Activated gamma-delta T cell (primary cell): Measurements from ENCODE around the gene MBNL3.

Source experiments
- DNase-seq: peaks from one replicate; lab custom pipeline; 2025; lab: John Stamatoyannopoulos, UW
- total RNA-seq, 2 donors: gene quantifications; one replicate each; lab custom pipeline; 2026; lab: John Stamatoyannopoulos, UW

Gene MBNL3
- total RNA-seq: 63.0 to 65.7 reads per million in 2 donors

DNA sequence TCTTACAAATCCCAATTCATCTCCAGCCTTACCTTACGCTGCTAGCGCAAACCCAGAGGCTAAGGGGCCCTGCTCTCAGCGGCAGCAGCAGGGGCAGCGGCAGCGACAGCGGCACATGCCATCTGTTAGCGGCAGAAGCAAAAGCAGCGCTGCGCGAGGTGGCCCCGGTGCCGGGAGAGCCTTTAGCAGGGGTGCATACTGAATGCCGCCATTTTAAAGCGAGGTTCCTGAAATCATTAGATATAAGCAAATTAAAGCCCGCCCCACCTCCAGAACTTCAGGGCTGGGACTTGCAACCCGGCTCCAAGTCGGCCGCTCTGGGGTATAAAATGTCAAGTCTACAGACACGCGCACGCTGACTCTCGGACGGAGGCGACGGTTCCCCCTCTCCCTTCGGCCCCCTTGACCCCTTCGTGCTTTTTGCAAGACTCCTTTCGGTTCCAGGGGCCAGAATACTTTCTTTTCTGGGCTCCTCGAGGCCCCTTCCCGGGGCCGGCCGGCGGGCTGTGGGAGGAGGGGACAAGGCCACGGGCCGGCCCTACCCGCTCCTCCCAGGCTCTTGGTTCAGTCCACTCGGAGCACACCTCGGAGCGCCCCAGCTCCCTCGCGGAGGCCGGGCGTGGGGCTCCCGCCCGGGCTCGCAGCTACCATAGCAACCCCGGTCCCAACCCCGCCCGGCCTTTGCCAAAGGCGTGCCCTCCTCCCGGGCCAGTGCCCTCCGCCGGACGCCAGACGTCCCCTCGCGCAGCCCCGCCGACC, at the start of gene MBNL3:
Gene MBNL3 (minus strand): TSS at position 220 of the 759 bp plus-strand sequence. CDS start 49,427 bp downstream, outside the sequence.
- peak; percentile 39 for DNase-seq

GRCh38 chrX:132533409-132533808, 44.6 kb upstream of the MBNL3 start:
- DNase-seq: no peak

DNA sequence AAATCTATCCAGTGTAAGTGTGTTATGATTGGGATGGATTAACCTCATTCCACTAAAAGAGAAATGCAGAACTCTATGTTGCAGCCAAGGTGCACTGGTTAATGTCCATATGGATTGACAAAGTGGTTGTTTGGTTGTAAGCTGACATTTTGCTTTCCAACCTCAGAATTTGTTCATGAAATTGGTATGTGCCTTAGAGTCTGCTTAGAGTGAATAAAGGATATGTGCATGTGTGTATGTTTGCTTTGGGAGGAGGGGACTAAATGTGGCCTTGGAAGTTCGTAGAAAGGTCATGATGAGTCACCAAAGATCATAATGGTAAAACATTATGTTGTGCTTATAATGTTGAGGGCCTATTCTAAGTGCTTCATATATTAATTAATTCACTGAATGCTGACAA, 44.1 kb upstream of the MBNL3 start:
- DNase-seq: no peak

GRCh38 chrX:132532097-132532496, 43.3 kb upstream of the MBNL3 start:
- DNase-seq: no peak

GRCh38 chrX:132520792-132521191, 32.0 kb upstream of the MBNL3 start:
- no peak for DNase-seq

GRCh38 chrX:132520213-132520612, 31.4 kb upstream of the MBNL3 start:
- DNase-seq: no peak

DNA sequence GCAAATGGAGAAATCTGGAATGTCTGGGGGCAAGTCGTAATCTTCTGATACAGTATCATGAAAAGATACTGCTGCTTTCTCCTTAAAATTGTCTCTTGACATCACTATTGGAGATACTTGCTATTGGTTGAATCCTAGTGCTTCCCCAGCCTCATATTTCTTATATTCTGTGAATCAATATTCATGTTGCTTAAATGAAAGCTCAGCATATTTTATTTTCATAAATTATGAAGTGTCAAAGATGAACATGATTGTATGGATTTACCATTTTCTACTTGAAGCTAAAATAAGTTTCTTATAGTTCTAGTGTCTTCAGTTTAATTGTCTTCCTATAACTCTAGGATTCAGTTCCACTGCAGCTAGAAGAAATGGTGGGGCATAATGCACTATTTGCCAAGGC, 29.6 kb upstream of the MBNL3 start:
- no peak for DNase-seq

DNA sequence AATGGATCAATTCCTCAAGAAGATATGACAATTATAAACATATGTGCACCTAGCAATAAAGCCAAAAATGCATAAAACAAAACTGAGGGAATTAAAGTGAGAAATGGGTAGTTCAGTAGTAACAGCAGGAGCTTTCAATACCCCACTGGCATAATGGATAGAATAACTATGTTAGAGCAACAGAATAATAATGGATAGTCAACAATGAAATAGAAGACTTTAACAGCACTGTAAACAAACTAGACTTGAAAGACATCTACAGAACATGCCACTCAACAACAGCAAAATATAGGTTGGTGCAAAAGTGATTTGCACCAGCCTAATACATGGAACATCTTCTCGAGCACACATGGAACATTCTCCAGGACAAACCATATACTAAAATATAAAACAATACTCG, 20.0 kb upstream of the MBNL3 start:
- no peak for DNase-seq

- DNase-seq: no peak
Measured at GRCh38 chrX:132505116-132505515, 16.3 kb upstream of the MBNL3 start.

- DNase-seq: no peak
Measured at GRCh38 chrX:132504417-132504816, 15.6 kb upstream of the MBNL3 start.

GRCh38 chrX:132501606-132502005, 12.8 kb upstream of the MBNL3 start:
- no peak for DNase-seq

DNA sequence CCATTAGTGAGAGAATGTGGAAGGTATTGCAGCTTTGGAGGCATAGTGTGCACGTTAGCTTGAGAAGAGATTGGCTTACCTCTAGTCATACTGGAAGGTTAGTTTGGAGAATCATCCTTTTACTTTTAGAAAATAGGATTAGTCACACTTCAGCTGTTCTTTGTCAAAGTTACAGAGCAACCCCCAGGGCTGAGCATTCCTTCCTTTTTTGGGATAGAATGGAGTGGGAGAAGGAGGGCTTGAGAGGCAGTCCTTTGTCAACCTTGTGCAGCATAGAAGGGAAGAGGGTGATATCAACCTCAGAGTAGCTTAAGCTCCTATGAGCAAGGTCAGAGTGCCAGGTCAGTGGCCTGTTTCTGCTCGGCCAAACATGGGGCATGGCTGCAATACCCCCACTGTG, 8.6 kb upstream of the MBNL3 start:
- DNase-seq: no peak

- no peak for DNase-seq
Measured at GRCh38 chrX:132493095-132493494, 4.3 kb upstream of the MBNL3 start.

GRCh38 chrX:132491191-132491590, 2.4 kb upstream of the MBNL3 start:
- no peak for DNase-seq

- DNase-seq: peak; percentile 29
Measured at GRCh38 chrX:132489578-132490419, 961 bp upstream of the MBNL3 start.

DNA sequence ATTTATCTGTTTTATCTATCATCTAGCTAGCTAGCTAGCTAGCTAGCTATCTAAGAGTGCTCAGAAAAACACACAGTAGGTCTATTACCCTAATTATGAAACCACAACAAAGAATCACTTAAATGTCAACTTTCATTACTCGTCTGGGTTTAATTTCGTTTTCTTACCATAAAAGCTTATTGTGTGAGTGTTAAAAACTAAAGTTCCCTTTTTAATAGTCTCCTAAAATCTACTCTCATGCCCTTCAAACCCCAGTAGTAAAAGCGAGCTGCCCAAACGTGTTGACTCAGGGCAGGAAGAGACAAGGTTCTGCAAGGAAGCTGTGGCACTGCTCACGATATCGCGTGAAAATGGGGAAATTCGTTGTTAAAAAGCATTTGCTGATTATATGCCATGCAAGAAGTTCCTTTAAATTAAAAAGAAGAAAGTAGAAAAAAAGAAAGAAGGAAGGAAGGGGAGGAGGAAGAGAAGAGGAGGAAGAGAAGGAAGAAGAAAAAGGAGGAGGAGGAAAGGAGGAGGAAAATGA, 595 bp downstream of the MBNL3 start:
- DNase-seq: no peak

GRCh38 chrX:132486599-132487178, 2.1 kb downstream of the MBNL3 start:
- no peak for DNase-seq

DNA sequence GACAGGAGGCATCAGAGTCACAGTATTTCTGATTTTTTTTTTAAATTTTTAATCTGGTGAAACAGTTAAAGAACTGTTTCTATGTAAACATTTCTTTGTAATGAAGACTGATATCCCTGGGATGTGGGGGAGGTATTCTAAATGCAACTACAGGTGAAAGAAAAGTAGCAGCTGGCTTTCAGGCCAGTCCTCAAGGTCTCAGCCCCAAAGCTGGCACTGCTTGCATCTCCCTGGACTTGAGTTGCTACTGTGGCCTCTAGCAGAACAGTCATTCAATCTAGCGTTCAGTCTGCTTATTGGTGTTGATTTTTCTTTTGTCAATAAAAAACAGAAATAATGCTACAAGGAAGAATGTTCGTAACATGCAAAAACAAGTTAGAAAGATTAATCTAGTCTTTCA, 4.9 kb downstream of the MBNL3 start:
- DNase-seq: no peak

GRCh38 chrX:132483488-132483887, 5.3 kb downstream of the MBNL3 start:
- DNase-seq: no peak

GRCh38 chrX:132482632-132483031, 6.2 kb downstream of the MBNL3 start:
- no peak for DNase-seq

DNA sequence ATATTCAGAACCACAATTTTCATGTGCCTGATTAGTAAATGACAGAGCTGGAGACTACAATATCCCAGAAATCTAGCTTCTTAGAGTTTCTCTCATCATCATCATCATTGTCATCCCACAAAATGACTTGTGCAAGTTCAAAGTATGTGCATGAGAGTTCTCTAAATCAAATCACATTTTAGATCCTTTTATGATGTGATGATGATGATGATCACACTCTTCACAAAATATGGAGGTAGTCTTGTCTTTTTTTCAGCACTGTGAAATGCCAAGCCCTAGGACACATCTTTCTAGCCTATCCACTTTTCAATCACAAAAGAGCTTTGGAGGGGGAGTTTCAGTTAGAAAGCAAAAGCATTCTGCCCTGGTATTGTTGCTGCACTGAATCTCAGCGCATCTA, 7.4 kb downstream of the MBNL3 start:
- DNase-seq: no peak

DNA sequence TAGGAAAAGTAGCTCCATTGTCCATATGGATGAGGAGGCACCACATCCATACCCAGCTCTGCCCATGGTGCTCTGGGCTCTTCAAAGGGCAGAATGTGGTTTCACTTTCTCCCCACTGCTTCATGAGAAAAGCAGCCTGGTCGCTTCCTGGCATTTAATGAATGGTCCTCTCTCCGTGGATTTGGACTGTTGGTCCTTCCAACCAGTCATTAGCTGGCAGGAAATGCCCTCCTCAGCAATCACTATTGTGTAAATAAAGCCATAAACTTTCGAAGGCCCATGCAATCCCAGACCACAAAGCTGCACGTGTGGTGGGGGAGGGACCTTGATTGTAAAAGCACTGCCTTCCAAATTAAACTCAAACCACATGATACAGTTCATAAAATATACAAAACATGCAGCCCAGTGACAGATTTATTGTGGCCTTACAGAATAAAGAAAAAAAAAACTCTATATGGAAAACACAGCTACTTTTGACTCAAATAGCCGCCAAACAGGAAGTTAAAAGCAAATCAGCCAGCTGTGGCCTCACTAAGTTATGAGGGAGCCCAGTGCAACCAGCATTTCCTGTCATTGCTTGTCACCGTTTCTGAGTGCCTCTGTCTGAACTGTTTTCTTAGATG, 8.1 kb downstream of the MBNL3 start:
- no peak for DNase-seq
